Measurements from ENCODE around the gene LRRC7. TPM values are rescaled to one million over a fixed set of nuclear protein-coding genes. Genes with fewer than 3 reads are reported as not detected.

LRRC7 gene
- total and polyA plus RNA-seq, 2 experiments from 2014 or later: 1.2 TPM; not detected in 1

DNA sequence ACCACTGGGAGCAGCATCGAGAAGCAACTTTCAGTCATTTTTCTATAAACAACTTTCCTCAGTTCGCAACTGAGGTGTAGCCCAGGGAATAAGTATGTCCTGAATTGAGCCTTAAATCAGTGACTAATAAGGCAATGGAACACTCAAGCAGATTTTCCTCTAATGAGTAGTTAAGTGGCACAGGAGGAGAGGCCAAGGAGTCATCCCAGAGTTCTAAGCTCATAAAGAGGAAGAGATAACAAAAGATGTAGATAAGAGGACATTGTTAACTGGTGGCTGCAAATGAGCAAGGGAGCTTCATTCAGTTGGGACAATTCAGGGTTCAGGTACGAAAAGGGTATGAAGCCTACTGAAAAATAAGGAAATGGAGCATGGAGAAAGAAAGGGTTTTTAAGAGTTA is 573.2 kb downstream of the LRRC7 start:
- no peaks in the 10 kb centered on the region for H3K9me3 Mint-ChIP-seq
- Histone ChIP-seq H3K79me2 (replicated peaks; ENCODE audit: insufficient read depth) (no peaks in the 10 kb centered on the region), H3K4me2 (no peak overlapping the region), H3F3A (replicated peaks; ENCODE audit: low read depth) (no peaks in the 10 kb centered on the region), H3K36me3 (ENCODE audit: insufficient read depth) (no peaks in the 10 kb centered on the region), H3K4me3 (no peak overlapping the region), H3K27me3 (ENCODE audit: insufficient read depth) (no peaks in the 10 kb centered on the region), H2AFZ (no peak overlapping the region), H3K27ac (ENCODE audit: low read depth) (no peak overlapping the region), H4K20me1 (replicated peaks; ENCODE audit: insufficient read depth) (no peaks in the 10 kb centered on the region), H3K4me1 (ENCODE audit: insufficient read depth) (peaks cover 15% of the 10 kb centered on the region), H3K9me2 (ENCODE audit: insufficient read depth) (no peaks in the 10 kb centered on the region)
- H3K27me3 Mint-ChIP-seq (ENCODE audit: insufficient read depth, low read depth, poor library complexity): no peaks in the 10 kb centered on the region
- TF ChIP-seq, protein P1, sequence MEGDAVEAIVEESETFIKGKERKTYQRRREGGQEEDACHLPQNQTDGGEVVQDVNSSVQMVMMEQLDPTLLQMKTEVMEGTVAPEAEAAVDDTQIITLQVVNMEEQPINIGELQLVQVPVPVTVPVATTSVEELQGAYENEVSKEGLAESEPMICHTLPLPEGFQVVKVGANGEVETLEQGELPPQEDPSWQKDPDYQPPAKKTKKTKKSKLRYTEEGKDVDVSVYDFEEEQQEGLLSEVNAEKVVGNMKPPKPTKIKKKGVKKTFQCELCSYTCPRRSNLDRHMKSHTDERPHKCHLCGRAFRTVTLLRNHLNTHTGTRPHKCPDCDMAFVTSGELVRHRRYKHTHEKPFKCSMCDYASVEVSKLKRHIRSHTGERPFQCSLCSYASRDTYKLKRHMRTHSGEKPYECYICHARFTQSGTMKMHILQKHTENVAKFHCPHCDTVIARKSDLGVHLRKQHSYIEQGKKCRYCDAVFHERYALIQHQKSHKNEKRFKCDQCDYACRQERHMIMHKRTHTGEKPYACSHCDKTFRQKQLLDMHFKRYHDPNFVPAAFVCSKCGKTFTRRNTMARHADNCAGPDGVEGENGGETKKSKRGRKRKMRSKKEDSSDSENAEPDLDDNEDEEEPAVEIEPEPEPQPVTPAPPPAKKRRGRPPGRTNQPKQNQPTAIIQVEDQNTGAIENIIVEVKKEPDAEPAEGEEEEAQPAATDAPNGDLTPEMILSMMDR (conservative IDR thresholded peaks at IDR 0.05; ENCODE audit: low read depth in 2 of 2): no peak
- TF ChIP-seq ZNF331 (CRISPR knock-in tag; IDR thresholded peaks at IDR 0.05; ENCODE audit: low read depth): no peak
- TF ChIP-seq CREB1 (CRISPR knock-in tag; IDR thresholded peaks at IDR 0.05; ENCODE audit: low read depth): no peak
- TF ChIP-seq EZH2phosphoT487 (IDR thresholded peaks at IDR 0.05; ENCODE audit: unreplicated experiment): no peak
- TF ChIP-seq POLR2AphosphoS5 (IDR thresholded peaks at IDR 0.05; ENCODE audit: low read depth): no peak
- TF ChIP-seq JUNB (IDR thresholded peaks at IDR 0.05; ENCODE audit: unreplicated experiment): no peak
- TF ChIP-seq, protein P2, sequence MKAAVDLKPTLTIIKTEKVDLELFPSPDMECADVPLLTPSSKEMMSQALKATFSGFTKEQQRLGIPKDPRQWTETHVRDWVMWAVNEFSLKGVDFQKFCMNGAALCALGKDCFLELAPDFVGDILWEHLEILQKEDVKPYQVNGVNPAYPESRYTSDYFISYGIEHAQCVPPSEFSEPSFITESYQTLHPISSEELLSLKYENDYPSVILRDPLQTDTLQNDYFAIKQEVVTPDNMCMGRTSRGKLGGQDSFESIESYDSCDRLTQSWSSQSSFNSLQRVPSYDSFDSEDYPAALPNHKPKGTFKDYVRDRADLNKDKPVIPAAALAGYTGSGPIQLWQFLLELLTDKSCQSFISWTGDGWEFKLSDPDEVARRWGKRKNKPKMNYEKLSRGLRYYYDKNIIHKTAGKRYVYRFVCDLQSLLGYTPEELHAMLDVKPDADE (IDR thresholded peaks at IDR 0.05): no peak
- TF ChIP-seq, protein P3, sequence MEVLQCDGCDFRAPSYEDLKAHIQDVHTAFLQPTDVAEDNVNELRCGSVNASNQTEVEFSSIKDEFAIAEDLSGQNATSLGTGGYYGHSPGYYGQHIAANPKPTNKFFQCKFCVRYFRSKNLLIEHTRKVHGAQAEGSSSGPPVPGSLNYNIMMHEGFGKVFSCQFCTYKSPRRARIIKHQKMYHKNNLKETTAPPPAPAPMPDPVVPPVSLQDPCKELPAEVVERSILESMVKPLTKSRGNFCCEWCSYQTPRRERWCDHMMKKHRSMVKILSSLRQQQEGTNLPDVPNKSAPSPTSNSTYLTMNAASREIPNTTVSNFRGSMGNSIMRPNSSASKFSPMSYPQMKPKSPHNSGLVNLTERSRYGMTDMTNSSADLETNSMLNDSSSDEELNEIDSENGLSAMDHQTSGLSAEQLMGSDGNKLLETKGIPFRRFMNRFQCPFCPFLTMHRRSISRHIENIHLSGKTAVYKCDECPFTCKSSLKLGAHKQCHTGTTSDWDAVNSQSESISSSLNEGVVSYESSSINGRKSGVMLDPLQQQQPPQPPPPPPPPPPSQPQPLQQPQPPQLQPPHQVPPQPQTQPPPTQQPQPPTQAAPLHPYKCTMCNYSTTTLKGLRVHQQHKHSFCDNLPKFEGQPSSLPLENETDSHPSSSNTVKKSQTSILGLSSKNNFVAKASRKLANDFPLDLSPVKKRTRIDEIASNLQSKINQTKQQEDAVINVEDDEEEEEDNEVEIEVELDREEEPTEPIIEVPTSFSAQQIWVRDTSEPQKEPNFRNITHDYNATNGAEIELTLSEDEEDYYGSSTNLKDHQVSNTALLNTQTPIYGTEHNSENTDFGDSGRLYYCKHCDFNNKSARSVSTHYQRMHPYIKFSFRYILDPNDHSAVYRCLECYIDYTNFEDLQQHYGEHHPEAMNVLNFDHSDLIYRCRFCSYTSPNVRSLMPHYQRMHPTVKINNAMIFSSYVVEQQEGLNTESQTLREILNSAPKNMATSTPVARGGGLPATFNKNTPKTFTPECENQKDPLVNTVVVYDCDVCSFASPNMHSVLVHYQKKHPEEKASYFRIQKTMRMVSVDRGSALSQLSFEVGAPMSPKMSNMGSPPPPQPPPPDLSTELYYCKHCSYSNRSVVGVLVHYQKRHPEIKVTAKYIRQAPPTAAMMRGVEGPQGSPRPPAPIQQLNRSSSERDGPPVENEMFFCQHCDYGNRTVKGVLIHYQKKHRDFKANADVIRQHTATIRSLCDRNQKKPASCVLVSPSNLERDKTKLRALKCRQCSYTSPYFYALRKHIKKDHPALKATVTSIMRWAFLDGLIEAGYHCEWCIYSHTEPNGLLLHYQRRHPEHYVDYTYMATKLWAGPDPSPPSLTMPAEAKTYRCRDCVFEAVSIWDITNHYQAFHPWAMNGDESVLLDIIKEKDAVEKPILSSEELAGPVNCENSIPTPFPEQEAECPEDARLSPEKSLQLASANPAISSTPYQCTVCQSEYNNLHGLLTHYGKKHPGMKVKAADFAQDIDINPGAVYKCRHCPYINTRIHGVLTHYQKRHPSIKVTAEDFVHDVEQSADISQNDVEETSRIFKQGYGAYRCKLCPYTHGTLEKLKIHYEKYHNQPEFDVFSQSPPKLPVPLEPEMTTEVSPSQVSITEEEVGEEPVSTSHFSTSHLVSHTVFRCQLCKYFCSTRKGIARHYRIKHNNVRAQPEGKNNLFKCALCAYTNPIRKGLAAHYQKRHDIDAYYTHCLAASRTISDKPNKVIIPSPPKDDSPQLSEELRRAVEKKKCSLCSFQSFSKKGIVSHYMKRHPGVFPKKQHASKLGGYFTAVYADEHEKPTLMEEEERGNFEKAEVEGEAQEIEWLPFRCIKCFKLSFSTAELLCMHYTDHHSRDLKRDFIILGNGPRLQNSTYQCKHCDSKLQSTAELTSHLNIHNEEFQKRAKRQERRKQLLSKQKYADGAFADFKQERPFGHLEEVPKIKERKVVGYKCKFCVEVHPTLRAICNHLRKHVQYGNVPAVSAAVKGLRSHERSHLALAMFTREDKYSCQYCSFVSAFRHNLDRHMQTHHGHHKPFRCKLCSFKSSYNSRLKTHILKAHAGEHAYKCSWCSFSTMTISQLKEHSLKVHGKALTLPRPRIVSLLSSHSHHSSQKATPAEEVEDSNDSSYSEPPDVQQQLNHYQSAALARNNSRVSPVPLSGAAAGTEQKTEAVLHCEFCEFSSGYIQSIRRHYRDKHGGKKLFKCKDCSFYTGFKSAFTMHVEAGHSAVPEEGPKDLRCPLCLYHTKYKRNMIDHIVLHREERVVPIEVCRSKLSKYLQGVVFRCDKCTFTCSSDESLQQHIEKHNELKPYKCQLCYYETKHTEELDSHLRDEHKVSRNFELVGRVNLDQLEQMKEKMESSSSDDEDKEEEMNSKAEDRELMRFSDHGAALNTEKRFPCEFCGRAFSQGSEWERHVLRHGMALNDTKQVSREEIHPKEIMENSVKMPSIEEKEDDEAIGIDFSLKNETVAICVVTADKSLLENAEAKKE (CRISPR knock-in tag; IDR thresholded peaks at IDR 0.05): no peak
- TF ChIP-seq ZNF114 (CRISPR knock-in tag; IDR thresholded peaks at IDR 0.05): no peak
- TF ChIP-seq EZH2 (IDR thresholded peaks at IDR 0.05; ENCODE audit: low read depth, unreplicated experiment): no peak
- TF ChIP-seq, protein P4, sequence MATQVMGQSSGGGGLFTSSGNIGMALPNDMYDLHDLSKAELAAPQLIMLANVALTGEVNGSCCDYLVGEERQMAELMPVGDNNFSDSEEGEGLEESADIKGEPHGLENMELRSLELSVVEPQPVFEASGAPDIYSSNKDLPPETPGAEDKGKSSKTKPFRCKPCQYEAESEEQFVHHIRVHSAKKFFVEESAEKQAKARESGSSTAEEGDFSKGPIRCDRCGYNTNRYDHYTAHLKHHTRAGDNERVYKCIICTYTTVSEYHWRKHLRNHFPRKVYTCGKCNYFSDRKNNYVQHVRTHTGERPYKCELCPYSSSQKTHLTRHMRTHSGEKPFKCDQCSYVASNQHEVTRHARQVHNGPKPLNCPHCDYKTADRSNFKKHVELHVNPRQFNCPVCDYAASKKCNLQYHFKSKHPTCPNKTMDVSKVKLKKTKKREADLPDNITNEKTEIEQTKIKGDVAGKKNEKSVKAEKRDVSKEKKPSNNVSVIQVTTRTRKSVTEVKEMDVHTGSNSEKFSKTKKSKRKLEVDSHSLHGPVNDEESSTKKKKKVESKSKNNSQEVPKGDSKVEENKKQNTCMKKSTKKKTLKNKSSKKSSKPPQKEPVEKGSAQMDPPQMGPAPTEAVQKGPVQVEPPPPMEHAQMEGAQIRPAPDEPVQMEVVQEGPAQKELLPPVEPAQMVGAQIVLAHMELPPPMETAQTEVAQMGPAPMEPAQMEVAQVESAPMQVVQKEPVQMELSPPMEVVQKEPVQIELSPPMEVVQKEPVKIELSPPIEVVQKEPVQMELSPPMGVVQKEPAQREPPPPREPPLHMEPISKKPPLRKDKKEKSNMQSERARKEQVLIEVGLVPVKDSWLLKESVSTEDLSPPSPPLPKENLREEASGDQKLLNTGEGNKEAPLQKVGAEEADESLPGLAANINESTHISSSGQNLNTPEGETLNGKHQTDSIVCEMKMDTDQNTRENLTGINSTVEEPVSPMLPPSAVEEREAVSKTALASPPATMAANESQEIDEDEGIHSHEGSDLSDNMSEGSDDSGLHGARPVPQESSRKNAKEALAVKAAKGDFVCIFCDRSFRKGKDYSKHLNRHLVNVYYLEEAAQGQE (IDR thresholded peaks at IDR 0.05; ENCODE audit: unreplicated experiment): no peak
- TF ChIP-seq NANOG (IDR thresholded peaks at IDR 0.05; ENCODE audit: borderline replicate concordance): no peak
- TF ChIP-seq STAT1 (IDR thresholded peaks at IDR 0.05; ENCODE audit: unreplicated experiment): no peak
- H3K36me3 Mint-ChIP-seq (ENCODE audit: low read depth): no peaks in the 10 kb centered on the region
- H3K4me3 Mint-ChIP-seq: no peak overlapping the region
- DNase-seq (ENCODE audit: low spot score) (peak; percentile 12), ATAC-seq (peak; percentile 54)
- H3K27ac Mint-ChIP-seq: peak overlapping the region; percentile 73
- H3K4me1 Mint-ChIP-seq: peaks cover 19% of the 10 kb centered on the region
